GM20000 (cell line): ENCODE results near the gene APBB1.
"Not testable (repeated sequence)": the region's sequence is repeated elsewhere in the genome, so short reads cannot be mapped to it uniquely, and the experiment has no call there.

Experiments used
- DNase-seq: peaks from one replicate; pipeline ENCODE4 v3.0.0; 2012; ENCODE audit warnings: low spot score
- CTCF ChIP-seq: IDR thresholded peaks from 2 replicates; pipeline ENCODE4 v1.5.1; 2012; ENCODE audit warnings: mild to moderate bottlenecking, control low read depth; ENCODE audit errors: extremely low read depth, missing control alignments

The APBB1 gene

GRCh38 chr11:6400431-6401345 lies 18.2 kb downstream of the APBB1 start:
- DNase-seq: no peak
- no peak for TF ChIP-seq CTCF

- DNase-seq: no peak
- no peak for TF ChIP-seq CTCF
Measured at GRCh38 chr11:6397636-6398035, 21.3 kb downstream of the APBB1 start.

GRCh38 chr11:6397156-6397555 lies 21.7 kb downstream of the APBB1 start:
- TF ChIP-seq CTCF: no peak

GRCh38 chr11:6395470-6396060 lies 23.3 kb downstream of the APBB1 start:
- no peak for TF ChIP-seq CTCF
- no peak for DNase-seq

More at GRCh38 chr11:6397156-6397555, 21.7 kb downstream of the APBB1 start:
- DNase-seq: no peak

GRCh38 chr11:6393989-6394670 lies 24.8 kb downstream of the APBB1 start:
- TF ChIP-seq CTCF: no peak
- no peak for DNase-seq

- DNase-seq: not testable (repeated sequence)
Measured at GRCh38 chr11:6392251-6392650, 26.6 kb downstream of the APBB1 start.

- DNase-seq: no peak
- no peak for TF ChIP-seq CTCF
Measured at GRCh38 chr11:6391537-6392134, 27.3 kb downstream of the APBB1 start.
